ENCODE measurements around the gene KCNMA1. TPM values are rescaled to one million over a fixed set of nuclear protein-coding genes. Genes with fewer than 3 reads are reported as not detected.

KCNMA1 gene
- total RNA-seq, 2 donors from 2014 or later: 29.1 to 37.9 TPM

- Histone ChIP-seq H3K9me3 (no peaks in the 10 kb centered on the region), H3K27me3 (replicated peaks; ENCODE audit: insufficient read depth) (no peaks in the 10 kb centered on the region), H3K4me1 (replicated peaks) (no peaks in the 10 kb centered on the region), H3K27ac (no peak overlapping the region), H3K4me3 (no peak overlapping the region), H3K36me3 (no peaks in the 10 kb centered on the region)
- TF ChIP-seq POLR2A (IDR thresholded peaks at IDR 0.05) (no peak), POLR2AphosphoS5 (IDR thresholded peaks at IDR 0.05) (no peak), CTCF (IDR thresholded peaks at IDR 0.05) (no peak)
- intact Hi-C loops (cut with DNase I): no loop called here
- 82% methylated on average over 4 of the region's 4 CpGs for WGBS
- no peak for DNase-seq (ENCODE audit: low spot score)
These were observed 566.6 kb downstream of the KCNMA1 start for GRCh38 chr10:77071001-77071511.

GRCh38 chr10:77070346-77070745 is 567.3 kb downstream of the KCNMA1 start:
- Histone ChIP-seq H3K27me3 (replicated peaks; ENCODE audit: insufficient read depth) (no peaks in the 10 kb centered on the region), H3K9me3 (no peaks in the 10 kb centered on the region), H3K4me3 (no peak overlapping the region), H3K36me3 (no peaks in the 10 kb centered on the region), H3K27ac (no peak overlapping the region), H3K4me1 (replicated peaks) (no peaks in the 10 kb centered on the region)
- DNase-seq (ENCODE audit: low spot score): no peak
- TF ChIP-seq POLR2AphosphoS5 (IDR thresholded peaks at IDR 0.05): no peak
- TF ChIP-seq POLR2A (IDR thresholded peaks at IDR 0.05): no peak
- no peak for TF ChIP-seq CTCF (IDR thresholded peaks at IDR 0.05)
- intact Hi-C loops (cut with DNase I): no loop called here
- WGBS: 92% methylated on average over 5 of the region's 5 CpGs

- WGBS: 60% methylated on average over 3 of the region's 3 CpGs
- TF ChIP-seq POLR2AphosphoS5 (IDR thresholded peaks at IDR 0.05): no peak
- no peak for TF ChIP-seq POLR2A (IDR thresholded peaks at IDR 0.05)
- TF ChIP-seq CTCF (IDR thresholded peaks at IDR 0.05): no peak
- H3K27me3 ChIP-seq (replicated peaks; ENCODE audit: insufficient read depth): no peaks in the 10 kb centered on the region
- intact Hi-C loops (cut with DNase I): no loop called here
- H3K27ac ChIP-seq: no peak overlapping the region
- no peaks in the 10 kb centered on the region for H3K4me1 ChIP-seq (replicated peaks)
- H3K36me3 ChIP-seq: no peaks in the 10 kb centered on the region
- no peak overlapping the region for H3K4me3 ChIP-seq
- no peaks in the 10 kb centered on the region for H3K9me3 ChIP-seq
- DNase-seq (ENCODE audit: low spot score): no peak
These were observed 568.6 kb downstream of the KCNMA1 start for GRCh38 chr10:77068969-77069368.

- TF ChIP-seq POLR2AphosphoS5 (IDR thresholded peaks at IDR 0.05): no peak
- TF ChIP-seq POLR2A (IDR thresholded peaks at IDR 0.05): no peak
- no peak for TF ChIP-seq CTCF (IDR thresholded peaks at IDR 0.05)
- DNase-seq (ENCODE audit: low spot score): no peak
- Histone ChIP-seq H3K4me1 (replicated peaks) (no peaks in the 10 kb centered on the region), H3K9me3 (no peaks in the 10 kb centered on the region), H3K27me3 (replicated peaks; ENCODE audit: insufficient read depth) (no peaks in the 10 kb centered on the region), H3K27ac (no peak overlapping the region), H3K4me3 (no peak overlapping the region), H3K36me3 (no peaks in the 10 kb centered on the region)
- 96% methylated on average over 4 of the region's 4 CpGs for WGBS
- intact Hi-C loops (cut with DNase I): no loop called here
These were observed 569.3 kb downstream of the KCNMA1 start for GRCh38 chr10:77068272-77068671.

GRCh38 chr10:77062381-77062780 is 575.2 kb downstream of the KCNMA1 start:
- no peak for DNase-seq (ENCODE audit: low spot score)
- Histone ChIP-seq H3K27ac (no peak overlapping the region), H3K4me3 (no peak overlapping the region), H3K4me1 (replicated peaks) (no peaks in the 10 kb centered on the region), H3K27me3 (replicated peaks; ENCODE audit: insufficient read depth) (no peaks in the 10 kb centered on the region), H3K9me3 (no peaks in the 10 kb centered on the region), H3K36me3 (no peaks in the 10 kb centered on the region)
- intact Hi-C loops (cut with DNase I): no loop called here
- 67% methylated on average over 3 of the region's 3 CpGs for WGBS
- no peak for TF ChIP-seq POLR2A (IDR thresholded peaks at IDR 0.05)
- TF ChIP-seq POLR2AphosphoS5 (IDR thresholded peaks at IDR 0.05): no peak
- TF ChIP-seq CTCF (IDR thresholded peaks at IDR 0.05): no peak
